Hindlimb muscle (tissue), 1 donor: ENCODE data around the gene SLC49A3. TPM values are rescaled to one million over a fixed set of nuclear protein-coding genes. Genes with fewer than 3 reads are reported as not detected.
A peak's percentile ranks its signal among the peaks of the same experiment; 100 is the strongest.
"Not testable (repeated sequence)": the region's sequence is repeated elsewhere in the genome, so short reads cannot be mapped to it uniquely, and the experiment has no call there.

Experiments
- DNase-seq: peaks from one replicate; pipeline ENCODE4 v3.0.0-alpha.2; 2013
- polyA plus RNA-seq: library from polyadenylated mRNA; unstranded; fragments of 120-200 nt; gene quantifications from one replicate; pipeline ENCODE4 v1.2.1, GENCODE V29; 2013; ENCODE audit not compliant: insufficient read length

Gene SLC49A3
- polyA plus RNA-seq, 1 donor, result 19.1 TPM

- no peak for DNase-seq
Observed at GRCh38 chr4:721261-722168, 32.6 kb upstream of the SLC49A3 start.

DNA sequence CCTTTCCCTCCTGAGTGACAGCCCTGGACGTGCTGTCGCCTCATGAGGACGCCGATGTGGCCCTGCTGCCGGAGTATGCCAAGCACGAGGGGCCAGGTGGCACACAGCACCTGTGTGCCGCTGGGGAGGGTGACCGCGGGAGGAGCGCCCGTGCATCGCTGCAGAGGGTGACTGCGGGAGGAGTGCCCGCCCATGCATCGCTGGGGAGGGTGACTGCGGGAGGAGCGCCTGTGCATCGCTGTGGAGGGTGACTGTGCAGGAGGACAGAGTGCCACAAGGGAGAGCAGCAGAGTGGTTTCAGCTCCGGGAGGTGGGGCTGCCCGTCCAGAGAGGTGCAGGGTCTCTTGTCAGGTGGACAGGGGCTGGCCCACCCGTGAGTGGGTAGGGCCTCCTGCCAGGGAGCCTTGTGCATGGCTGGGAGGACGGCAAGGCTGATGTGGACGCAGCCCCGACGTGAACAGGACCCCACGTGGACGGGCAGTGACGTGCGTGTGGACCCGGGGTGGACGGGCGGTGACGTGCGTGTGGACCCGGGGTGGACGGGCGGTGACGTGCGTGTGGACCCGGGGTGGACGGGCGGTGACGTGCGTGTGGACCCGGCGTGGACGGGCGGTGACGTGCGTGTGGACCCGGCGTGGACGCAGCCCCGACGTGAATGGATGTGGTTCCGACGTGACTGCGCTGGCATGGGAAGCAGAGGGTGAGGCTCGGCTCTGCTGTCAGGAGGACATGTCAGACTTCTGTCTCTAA lies 31.3 kb upstream of the SLC49A3 start:
- no peak for DNase-seq

- no peak for DNase-seq
Observed at GRCh38 chr4:718460-718859, 29.5 kb upstream of the SLC49A3 start.

DNA sequence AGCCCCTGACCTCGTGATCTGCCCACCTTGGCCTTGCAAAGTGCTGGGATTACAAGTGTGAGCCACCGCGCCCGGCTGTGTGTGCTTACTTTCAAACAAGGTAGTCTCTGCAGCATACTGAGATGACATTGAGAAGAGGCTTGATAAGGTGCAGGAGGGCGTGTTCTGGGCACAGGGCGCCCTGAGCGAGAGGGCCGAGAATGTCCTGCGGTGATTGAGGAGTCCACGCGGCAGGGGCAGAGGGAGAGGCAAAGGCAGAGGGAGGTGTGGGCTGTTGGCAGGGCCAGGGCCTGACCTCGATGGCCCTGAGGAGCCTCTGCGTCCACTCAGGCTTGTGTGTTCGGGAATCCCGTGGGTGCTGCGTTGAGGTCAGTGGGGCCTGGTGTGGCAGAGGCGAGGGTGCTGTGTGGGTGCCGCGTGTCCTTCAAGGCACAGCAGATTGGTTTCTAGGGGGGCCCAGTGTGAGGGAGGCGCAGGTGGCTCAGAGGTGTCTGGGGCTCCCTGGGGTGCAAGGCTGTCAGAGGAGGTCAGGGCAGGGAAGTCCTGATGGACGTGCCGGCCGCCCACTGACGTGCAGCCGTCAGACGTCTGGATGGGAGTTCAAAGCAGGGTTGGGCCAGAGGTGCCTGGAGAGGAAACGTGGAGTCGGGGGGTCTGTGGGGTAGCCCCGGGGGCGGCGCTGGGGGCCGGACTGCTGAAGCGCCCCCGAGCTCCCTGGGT lies 28.8 kb upstream of the SLC49A3 start:
- DNase-seq, result no peak

- no peak for DNase-seq
Observed at GRCh38 chr4:714087-714486, 25.1 kb upstream of the SLC49A3 start.

DNA sequence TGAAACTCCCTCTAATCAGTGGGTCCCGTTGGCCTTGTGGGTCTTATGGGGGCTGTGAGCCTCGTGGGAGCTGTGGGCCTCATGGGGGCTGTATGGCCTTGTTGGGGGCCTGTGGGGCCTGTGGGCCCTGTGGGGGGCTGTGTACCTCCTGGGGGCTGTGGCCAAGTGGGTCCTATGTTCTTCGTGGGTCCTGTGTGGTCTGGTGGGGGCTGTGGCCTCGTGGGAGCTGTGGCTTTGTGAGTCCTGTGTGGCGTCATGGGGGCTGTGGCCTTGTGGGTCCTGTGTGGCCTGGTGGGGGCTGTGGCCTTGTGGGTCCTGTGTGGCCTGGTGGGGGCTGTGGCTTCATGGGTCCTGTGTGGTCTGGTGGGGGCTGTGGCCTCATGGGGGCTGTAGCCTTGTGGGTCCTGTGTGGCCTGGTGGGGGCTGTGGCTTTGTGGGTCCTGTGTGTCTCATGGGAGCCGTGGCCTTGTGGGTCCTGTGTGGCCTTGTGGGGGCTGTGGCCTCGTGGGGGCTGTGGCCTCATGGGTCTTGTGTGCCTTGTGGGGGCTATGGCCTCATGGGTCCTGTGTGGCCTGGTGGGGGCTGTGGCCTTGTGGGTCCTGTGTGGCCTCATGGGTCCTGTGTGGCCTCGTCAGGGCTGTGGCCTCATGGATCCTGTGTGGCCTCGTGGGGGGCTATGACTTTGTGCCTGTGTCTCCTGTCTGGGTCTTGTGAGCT lies 24.1 kb upstream of the SLC49A3 start:
- no peak for DNase-seq

DNA sequence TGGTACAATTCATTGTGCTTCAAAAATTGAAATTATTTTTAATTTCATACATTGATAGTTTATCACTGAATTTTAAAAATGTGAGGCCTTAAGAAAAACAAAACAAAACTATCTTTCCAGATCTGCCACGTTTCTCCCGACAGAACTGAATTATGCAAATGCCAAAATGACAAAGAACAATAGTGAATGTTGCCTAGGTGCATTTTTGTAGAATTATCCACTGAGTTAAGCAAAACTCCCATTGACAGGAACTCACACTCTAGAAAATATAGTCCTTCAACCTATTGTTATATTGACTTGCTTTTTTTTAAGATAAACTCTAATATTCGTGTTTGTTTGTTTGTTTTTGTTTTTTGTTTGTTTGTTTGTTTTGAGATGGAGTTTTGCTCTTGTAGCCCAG lies 23.1 kb upstream of the SLC49A3 start:
- DNase-seq, result no peak

- no peak for DNase-seq
Observed at GRCh38 chr4:710916-711315, 22.0 kb upstream of the SLC49A3 start.

- no peak for DNase-seq
Observed at GRCh38 chr4:710116-710515, 21.2 kb upstream of the SLC49A3 start.

- no peak for DNase-seq
Observed at GRCh38 chr4:709348-709747, 20.4 kb upstream of the SLC49A3 start.

DNA sequence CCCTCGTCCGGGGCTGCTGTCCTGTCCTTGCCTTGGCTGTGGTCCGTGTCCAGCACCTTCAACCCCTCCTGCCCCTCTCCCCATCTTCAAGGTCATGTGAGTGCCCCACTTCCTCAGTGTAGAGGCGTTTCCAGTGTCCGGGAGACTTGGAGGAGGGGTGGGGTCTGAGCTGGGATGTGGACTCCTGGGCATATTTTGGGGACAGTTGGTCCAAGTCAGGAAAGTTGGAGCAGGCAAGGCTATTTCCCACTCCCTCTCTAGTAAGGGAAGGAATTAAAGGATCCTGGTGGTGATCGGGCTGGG lies 19.6 kb upstream of the SLC49A3 start:
- DNase-seq, result no peak

- DNase-seq, result no peak
Observed at GRCh38 chr4:707929-708630, 19.1 kb upstream of the SLC49A3 start.

DNA sequence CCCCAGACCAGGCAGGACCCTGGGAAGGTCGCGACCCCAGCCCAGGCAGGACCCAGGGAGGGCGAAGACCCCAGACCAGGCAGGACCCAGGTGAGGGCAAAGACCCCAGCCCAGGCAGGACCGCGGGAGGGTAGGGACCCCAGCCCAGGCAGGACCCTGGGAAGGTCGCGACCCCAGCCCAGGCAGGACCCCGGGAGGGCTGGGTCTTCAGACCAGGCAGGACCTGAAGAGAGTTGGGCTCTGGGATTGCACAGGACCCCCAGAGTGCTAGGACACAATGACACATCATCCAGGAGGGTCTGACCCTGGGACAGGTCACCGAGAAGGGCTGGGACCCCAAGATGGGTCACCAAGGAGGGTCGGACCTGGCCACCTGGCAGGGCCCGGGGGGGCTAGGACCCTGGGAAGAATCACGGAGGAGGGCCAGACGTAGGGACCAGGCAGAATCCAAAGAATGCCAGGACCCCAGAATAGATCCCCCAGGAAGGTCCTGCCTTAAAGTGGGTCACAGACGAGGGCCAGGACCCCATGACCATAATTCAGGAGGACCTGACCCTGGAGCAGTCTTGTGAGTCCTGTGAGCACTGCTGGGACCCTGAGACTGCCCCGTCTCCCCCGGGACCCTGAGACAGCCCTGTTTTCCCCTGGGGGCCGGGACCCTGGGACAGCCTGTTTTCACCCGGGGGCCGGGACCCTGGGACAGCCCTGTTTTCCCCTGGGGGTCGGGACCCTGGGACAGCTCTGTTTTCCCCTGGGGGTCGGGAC lies 18.1 kb upstream of the SLC49A3 start:
- no peak for DNase-seq

DNA sequence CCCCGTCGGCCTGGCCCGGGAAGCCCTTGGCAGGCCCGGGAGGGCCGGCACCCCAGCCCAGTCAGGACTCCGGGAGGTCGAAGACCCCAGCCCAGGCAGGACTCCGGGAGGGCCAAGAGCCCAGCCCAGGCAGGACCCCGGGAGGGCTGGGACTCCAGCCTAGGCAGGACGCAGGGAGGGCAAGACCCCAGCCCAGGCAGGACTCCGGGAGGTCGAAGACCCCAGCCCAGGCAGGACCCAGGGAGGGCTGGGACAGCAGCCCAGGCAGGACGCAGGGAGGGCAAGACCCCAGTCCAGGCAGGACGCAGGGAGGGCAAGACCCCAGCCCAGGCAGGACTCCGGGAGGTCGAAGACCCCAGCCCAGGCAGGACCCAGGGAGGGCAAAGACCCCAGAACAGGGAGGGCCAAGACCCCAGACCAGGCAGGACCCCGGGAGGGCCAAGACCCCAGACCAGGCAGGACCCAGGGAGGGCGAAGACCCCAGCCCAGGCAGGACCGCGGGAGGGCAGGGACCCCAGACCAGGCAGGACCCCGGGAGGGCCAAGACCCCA lies 17.2 kb upstream of the SLC49A3 start:
- not testable (repeated sequence) for DNase-seq

- peak; percentile 94 for DNase-seq
Observed at GRCh38 chr4:705278-706082, 16.5 kb upstream of the SLC49A3 start, which contains the start of gene PCGF3. PCGF3 (plus strand) TSS chr4:705832; CDS start chr4:733681, 27,849 bp downstream.

DNA sequence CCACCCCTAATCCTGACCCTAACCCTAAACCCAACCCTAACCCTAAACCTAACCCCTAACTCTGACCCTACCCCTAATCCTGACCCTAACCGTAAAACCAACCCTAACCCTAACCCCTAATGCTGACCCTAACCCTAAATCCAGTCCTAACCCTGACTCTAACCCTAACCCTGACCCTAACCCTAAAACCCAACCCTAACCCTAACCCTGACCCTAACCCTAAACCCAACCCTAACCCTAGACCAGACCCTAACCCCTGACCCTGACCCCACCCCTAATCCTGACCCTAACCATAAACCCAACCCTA lies 16.0 kb upstream of the SLC49A3 start:
- DNase-seq, result no peak

GRCh38 chr4:704198-704891 lies 15.4 kb upstream of the SLC49A3 start:
- no peak for DNase-seq

DNA sequence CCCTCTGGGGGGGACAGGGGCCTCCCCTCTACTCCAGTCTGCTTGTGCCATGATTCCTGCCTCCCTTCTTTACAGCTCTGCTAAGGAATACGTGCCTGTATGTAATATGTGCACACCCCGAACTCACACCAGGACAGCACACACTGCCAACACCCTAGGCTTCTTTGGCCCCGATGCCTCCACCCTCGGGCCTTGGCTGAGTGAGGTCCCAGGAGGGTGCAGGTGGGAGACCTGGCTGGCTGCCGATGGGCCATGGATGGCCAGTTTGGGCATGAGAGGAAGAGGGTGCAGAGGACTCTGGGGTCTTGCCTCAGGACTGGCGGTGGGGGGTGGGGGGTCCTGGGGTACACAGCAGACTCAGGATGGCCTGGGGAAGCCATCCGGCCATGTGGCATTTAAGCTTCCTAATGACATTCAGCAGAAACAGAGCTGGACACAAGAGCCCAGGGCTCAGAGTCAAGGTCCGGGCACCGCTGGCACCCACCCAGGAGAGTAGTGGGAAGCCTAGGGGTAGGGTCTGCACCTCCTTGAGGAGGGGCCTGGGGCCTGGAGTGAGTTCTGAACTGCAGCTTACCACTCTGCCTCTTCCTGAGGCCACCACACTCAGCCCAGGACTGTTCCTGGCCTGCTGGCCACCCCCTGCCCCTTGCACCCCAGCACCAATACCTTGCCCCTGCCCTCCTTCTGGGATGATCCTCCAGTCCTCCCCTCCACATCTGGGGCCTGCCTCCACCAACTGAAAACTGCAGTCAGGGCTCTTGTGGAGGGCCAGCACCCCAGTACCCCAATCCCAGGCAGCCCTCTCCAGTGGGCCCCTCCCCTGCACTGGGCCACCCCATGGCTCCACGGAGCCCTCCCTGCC lies 14.6 kb upstream of the SLC49A3 start:
- DNase-seq, result no peak
